HG03175 (cell line): Measurements from ENCODE around the gene CORIN.
"Not testable (repeated sequence)": the region's sequence is repeated elsewhere in the genome, so short reads cannot be mapped to it uniquely, and the experiment has no call there.

Source experiments
- ATAC-seq: cut with Tn5 transposase; IDR thresholded peaks from one replicate; pipeline ENCODE4 v1.9.1; 2021; ENCODE audit warnings: mild to moderate bottlenecking, moderate library complexity; ENCODE audit not compliant: unreplicated experiment

The CORIN gene

DNA sequence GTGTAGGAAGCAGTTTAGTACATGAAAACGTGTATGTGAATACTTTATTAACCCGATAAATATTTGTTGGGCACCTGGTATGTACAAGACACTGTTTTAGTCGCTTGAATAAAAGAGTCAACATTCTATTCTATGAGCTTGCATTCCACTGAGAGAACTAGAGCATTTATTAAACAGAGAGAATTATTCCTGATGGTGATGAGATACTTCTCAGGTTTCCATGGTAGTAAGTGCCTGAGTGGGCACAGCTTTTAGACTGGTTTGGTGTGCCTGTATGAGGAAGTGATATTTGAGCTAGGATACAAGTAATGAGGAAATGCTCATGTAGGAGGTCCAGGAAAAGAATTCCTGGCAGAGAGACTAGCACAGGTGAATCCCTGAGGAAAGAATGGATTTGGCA is 258.6 kb downstream of the CORIN start:
- ATAC-seq, result no peak

DNA sequence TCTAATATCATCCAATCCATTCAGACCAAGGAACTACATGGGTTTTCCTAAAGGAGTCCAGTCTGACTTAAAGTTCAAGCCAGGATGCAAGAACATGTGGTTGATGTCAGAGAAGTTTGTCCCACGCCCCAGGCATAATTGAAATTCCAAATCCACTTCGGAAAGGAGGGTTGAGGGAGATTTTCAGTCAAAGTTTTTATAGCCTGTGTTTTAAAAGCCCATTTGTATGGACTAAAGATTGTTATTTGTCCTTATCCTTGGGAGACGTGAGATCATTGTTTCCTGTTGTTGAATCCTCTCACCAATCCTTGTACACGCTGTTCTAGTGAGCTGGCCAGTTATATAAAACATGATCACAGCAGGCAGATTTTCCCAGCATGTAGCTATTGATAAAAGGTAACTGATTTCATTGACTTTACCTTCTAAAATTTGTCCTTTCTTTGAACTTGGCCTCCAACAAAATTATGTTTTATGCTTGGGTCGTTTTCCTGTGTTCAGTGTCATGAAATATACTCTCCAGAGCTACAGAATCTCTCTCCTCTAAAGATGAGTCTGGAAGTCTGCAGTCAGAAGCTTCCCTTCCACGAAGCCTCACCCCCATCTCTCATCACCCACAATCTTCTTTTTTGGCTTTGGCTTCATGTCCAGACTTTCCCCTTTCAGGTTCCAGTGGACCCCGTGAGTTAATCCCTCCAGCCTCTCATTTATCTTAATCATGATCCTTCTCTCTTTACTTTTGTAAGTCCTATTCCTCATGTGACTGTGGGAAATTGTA is 259.9 kb downstream of the CORIN start:
- no peak for ATAC-seq

DNA sequence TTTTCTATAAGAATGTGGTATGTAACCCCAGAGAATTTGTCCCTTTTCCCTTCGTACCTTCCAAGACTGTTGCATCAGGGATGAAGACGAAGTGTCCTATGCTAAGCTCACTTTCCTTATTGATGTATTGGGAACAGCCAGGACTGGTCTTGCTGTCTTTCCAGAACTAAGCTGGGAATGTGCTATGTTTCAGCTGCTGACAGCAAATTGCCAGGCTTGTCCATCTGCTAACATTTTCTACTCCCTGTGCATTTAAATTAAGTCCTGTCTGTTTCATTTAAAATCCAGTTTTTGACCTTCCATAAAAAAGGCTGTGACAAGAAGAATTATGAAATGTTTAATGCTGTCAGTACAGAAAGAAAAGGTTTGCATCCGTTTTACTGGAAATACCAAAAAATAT is 264.9 kb downstream of the CORIN start:
- no peak for ATAC-seq

DNA sequence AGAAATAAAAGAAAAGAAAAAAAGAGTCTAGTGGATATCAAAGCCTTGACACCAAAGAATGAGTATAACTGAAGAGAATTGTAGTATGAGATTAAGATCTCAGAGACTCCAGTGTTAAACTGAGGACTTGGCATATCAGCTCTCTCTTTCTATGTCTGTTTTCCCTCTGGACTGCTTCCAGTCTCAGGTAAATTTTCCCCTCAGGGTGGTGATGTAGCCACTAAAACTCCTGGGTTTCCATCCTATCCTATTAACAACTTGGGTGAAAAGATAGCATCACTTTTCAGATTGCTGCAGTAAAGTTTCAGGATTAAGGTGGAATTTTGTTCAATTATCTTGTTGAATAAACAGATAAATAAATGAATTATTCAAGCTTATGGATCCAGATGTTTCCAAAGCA is 267.1 kb downstream of the CORIN start:
- no peak for ATAC-seq

DNA sequence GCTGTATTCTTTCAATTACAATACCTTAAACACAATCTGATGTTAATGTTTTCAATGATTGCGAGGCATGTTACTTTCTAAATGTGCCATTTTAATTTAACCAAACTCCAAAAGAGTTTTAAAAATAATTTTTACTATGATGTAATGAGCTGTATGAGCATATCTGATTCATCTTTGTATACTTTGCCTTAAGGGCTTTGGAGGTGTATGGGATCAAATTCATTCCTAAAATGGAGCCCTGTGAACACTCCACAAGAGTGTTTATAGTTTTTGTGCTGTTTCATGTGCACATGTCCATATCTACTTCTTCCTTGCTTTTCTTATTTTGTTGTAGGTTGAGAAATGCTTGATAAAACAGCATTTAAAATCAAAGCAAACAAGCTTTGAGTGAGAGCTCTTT is 270.4 kb downstream of the CORIN start:
- ATAC-seq, result no peak

DNA sequence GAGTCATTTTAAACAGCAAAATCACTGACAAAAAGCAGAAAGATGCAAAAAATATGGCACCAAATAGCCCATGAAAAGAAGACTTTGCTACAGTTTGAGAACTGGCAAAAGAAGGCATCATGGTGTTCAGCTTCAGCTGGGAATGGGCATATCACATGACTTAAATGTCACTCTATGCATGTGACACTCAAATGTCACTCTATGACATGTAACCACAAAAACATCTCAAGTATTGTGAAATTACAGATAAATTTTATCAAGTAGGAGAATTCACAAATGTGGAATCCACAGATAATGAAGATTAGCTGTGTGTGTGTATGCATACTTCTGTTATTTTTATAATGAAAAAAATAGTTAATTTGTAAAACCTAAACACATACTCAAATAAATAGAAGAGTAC is 270.9 kb downstream of the CORIN start:
- no peak for ATAC-seq

DNA sequence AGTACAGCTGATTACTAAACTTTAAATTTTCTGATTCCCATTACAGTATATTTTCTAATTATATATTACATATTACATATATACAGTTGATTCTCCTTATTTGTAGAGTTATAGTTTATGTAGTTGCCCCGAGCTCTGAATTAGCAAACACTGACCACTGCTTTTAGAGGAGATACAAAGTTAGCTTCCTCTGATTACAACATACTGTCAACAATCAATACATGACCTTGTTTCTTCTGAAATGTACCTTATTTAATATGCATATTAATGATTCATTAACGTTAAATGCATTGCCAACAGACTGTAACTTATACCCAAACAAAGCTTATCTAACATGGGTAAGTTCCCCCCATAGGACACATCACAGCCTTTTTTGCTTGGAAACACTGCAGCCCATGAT is 271.3 kb downstream of the CORIN start:
- ATAC-seq, result no peak

DNA sequence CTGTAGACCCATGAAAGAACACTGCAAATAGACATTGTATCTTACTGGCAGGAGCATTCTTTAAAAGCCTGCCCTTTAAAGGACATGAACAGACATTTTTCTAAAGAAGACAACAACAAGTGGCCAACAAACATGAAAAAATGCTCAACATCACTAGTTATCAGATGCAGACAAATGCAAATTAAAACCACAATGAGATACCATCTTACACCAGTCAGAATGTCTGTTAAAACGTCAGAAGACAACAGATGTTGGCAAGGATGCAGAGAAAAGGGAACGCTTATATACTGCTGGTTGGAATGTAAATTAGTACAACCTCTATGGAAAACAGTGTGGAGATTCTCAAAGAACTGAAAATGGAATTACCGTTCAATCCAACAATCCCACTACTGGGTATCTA is 275.6 kb downstream of the CORIN start:
- ATAC-seq, result no peak

DNA sequence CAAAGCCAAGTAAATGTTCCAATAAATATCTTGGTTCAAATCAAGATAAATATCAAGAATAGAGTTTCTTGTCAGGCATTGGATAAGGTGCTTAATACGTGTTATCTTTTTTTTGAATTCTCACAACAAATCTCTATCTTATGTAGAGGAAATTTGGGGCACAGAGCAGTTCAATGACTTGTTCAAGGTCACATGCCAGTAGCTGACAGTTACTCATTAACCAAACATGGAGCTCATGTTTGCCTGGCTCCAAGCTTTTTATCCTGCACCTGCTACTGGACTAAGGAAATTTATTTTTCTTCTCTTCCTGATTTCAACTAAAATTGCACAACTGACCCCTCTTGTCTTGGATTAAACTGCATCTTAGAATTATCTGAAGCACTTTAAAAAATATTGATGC is 276.5 kb downstream of the CORIN start:
- no peak for ATAC-seq

DNA sequence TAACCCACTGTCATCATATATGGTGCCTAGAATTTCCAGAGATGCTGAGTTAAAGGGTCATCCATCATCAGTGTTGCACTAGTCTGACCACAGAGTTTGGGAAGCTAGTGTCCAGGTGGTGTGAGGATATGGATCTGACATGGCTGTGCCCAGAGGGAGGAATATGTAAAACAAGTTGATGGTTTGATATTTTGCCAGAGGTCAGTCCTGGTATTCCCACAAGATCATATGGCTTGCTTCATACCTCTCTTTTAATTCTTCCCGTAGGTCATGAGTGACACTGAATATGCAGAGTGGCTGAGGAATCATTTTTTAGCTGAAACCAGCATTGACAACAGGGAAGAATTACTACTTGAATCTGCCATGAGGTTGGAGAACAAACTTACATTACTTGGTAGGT is 277.2 kb downstream of the CORIN start:
- ATAC-seq, result no peak

DNA sequence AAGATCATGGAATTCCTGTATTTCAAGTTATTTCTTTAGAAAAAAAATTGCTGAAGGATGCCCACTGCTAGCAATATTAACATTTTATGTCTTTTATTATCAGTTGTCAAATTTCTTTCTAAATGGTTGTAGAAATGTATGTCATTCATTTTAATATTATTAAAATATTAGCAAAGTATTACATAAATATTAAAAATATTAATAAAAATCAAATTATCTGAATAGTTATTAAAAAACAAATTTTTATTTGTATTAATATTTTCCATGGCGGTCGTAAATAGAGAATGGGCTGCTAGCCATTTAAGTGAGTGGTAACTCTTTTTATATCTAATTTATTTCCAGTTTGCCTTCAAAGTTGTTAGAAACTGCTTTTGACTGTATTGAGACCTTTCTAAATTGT is 280.6 kb downstream of the CORIN start:
- no peak for ATAC-seq

DNA sequence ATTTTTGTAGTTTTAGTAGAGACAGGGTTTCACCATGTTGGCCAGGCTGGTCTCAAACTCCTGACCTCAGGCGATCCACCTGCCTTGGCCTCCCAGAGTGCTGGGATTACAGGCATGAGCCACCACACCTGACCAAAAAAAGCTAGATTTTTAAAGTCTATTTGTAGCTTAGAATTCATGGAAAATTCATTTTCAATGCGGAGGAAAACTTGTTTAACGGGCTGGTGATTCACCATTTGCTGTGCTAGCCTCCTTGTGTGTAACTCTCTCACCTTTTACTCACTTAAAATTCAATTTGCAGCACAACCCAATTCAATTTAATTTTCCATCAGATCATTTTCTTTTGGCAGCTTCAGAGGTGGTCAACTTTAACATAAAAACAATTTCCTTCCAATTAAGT is 281.9 kb downstream of the CORIN start:
- ATAC-seq, result not testable (repeated sequence)

DNA sequence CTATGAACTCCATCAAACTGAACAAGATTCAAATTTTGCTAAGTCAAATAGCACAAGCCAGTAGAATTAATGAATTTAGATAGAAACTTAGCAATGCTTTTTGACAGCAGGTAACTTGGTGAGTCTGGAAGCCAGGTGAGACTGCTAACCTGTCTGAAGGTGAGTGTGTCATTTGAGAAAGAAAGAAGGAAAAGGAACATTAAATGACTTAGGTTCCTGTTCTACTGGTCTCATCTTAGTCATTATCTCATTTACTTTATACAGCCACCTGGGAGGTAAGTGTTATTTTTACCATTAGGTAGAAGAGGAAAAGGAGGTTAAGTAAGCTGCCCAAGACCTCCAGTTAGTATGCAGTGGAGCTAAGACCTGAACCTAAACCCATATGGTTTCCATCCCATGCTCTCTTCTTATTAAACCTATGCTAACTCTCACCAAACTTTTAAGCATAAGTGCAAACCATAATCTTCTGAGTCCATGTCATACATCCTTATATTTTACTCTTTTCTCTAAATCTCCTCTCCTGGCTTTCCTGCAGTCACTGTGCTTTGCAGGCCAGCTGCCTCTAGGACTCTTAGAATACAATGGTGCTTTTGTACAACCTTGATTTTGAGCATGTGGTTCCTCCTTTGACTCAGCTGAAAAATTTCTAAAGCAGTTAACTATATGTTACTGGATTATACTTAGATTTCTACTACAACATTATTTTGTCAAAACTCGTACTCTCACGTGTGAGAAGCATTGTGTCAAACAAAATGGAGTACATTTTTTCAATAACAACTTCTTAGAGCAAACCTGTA is 284.3 kb downstream of the CORIN start:
- no peak for ATAC-seq

DNA sequence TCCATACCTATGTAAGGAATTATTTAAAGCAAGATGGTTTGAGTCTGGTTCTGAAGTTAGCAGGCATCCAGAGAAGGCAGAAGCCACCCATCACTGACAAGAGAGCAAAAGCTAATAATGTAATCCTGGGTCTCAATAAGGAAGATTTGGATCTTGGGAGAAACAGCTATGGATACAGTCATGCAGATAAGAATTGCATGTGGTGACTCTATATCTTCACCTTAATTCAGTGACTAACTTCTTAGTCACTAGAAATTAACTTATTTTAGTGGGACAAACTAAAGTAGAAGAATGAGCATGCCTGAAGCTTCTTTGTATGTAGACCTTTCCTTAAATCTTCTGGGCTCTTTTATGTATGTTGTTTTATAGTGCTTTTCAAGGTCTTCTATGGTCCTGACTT is 286.2 kb downstream of the CORIN start:
- no peak for ATAC-seq

DNA sequence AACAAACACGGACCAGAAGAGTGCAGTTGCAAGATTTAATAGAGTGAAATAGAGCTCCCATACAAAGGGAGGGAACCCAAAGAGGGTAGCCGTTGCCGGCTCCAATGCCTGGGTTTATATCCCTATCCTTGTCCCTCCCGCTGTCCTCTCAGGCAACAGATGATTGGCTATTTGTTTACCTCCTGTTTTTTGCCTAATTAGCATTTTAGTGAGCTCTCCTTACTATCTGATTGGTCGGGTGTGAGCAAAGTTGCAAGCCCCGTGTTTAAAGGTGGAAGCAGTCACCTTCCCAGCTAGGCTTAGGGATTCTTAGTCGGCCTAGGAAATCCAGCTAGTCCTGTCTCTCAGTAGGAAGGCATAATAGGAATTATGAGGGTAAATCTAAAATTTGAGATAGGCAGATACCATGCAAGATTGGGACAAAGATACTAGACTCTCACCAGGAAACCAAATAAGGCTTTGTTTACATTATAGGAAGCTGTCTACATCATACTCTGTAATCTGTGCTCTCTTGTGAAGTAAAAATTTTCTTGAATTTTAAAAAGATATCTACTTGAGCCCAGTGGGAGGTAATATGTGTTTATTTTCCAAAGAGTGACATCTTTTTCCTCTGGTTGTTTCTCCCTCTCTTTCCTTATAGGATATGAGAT is 286.8 kb downstream of the CORIN start:
- no peak for ATAC-seq

DNA sequence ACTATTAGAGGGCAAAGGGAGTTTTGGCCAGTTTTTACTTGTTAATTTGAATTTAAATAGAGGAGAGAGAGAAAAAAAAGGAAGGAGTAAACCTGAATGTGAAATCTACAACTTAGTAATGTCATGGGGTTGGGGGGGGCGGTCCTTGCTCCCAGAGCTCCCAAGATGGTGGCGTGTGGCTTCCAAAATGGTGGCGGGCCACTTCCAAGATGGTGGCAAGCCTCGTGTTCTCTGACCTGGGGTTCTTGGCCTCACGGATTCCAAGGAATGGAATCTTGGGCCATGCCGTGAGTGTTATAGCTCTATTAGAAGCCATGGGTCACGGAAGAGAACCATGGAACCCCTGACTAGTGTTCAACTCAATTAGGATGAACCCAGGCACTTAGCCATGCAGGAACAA is 287.5 kb downstream of the CORIN start:
- not testable (repeated sequence) for ATAC-seq
